ENCODE results near the gene BCAR3. TPM values are rescaled to one million over a fixed set of nuclear protein-coding genes. Genes with fewer than 3 reads are reported as not detected.

The BCAR3 gene
- total RNA-seq, 2 experiments from 2014 or later: 0.42 to 0.55 TPM

- intact Hi-C loops (cut with micrococcal nuclease): no loop called here
- no peaks in the 10 kb centered on the region for H3K27me3 Mint-ChIP-seq (ENCODE audit: low read depth)
- H3K27ac Mint-ChIP-seq: no peak overlapping the region
- H3K36me3 Mint-ChIP-seq (ENCODE audit: low read depth): no peaks in the 10 kb centered on the region
- no peaks in the 10 kb centered on the region for H3K9me3 Mint-ChIP-seq
- DNase-seq: no peak
- H3K4me3 Mint-ChIP-seq: no peak overlapping the region
- CTCF ChIA-PET: no interaction called here
- no peaks in the 10 kb centered on the region for H3K4me1 Mint-ChIP-seq (ENCODE audit: low read depth)
Measured at GRCh38 chr1:93546162-93546863, 135.3 kb downstream of the BCAR3 start.

GRCh38 chr1:93542398-93542797, 139.2 kb downstream of the BCAR3 start:
- Mint-ChIP-seq H3K4me3 (no peak overlapping the region), H3K36me3 (ENCODE audit: low read depth) (no peaks in the 10 kb centered on the region), H3K4me1 (ENCODE audit: low read depth) (peaks cover 1% of the 10 kb centered on the region), H3K9me3 (no peaks in the 10 kb centered on the region), H3K27ac (no peak overlapping the region), H3K27me3 (ENCODE audit: low read depth) (no peaks in the 10 kb centered on the region)
- CTCF ChIA-PET: interaction anchor here (0.7 kb wide), 1 partner anchor 32 kb away, joined by 5 read pairs; no protein-coding TSS in a partner anchor
- intact Hi-C loops (cut with micrococcal nuclease): no loop called here
- no peak for DNase-seq

DNA sequence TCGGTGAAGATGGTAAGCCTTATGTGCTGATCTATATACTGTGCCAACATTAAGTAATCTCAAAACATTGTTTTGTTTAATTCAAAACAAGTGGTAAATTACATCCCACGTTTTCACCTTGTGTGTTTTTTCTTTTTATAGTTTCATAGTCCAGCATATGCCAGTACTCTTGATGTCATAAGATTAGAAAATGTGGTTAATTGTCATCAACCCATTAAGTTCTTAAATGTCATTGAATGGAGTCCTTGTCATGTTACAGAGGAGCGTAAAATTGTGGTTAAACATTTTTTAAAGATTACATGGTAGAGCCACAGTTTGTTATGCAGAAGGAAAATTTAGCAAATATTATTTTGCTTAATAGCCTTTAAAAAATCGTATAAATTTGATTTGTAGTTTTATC, 140.6 kb downstream of the BCAR3 start:
- Mint-ChIP-seq H3K4me3 (no peak overlapping the region), H3K4me1 (ENCODE audit: low read depth) (peaks cover 1% of the 10 kb centered on the region), H3K27me3 (ENCODE audit: low read depth) (no peaks in the 10 kb centered on the region), H3K36me3 (ENCODE audit: low read depth) (no peaks in the 10 kb centered on the region), H3K27ac (no peak overlapping the region), H3K9me3 (no peaks in the 10 kb centered on the region)
- CTCF ChIA-PET: no interaction called here
- DNase-seq: no peak
- intact Hi-C loops (cut with micrococcal nuclease): no loop called here

- Mint-ChIP-seq H3K4me1 (ENCODE audit: low read depth) (peaks cover 1% of the 10 kb centered on the region), H3K9me3 (no peaks in the 10 kb centered on the region), H3K27me3 (ENCODE audit: low read depth) (peaks cover 2% of the 10 kb centered on the region), H3K36me3 (ENCODE audit: low read depth) (no peaks in the 10 kb centered on the region), H3K4me3 (no peak overlapping the region), H3K27ac (no peak overlapping the region)
- no peak for DNase-seq
- CTCF ChIA-PET: interaction anchor here (0.6 kb wide), 2 partner anchors 42 to 76 kb away, joined by 3 to 5 read pairs; no protein-coding TSS in a partner anchor
- intact Hi-C loops (cut with micrococcal nuclease): loop anchor here (5.0 kb wide), 1 partner anchor 766 kb away; no protein-coding TSS in a partner anchor
Measured at GRCh38 chr1:93537924-93538323, 143.7 kb downstream of the BCAR3 start.

DNA sequence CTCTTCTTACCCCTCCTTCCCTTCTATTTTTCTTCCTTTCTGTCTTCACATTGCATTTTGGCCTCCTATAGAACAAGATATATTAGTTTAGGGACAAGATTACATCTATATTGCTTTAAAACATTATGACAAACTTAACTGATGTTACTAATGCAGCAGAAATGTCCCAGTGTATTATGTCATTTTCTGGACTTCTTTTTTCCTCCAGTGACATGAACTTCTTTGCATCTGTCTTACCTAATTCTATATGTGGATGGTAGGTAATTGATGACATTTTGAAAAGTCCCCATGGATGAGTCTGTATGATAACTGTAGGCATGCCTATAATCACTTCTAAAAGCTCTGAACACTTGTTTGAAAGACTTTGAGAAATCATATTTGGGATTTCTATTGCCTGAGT, 144.2 kb downstream of the BCAR3 start:
- DNase-seq: no peak
- H3K4me1 Mint-ChIP-seq (ENCODE audit: low read depth): peaks cover 1% of the 10 kb centered on the region
- H3K27me3 Mint-ChIP-seq (ENCODE audit: low read depth): peaks cover 2% of the 10 kb centered on the region
- H3K36me3 Mint-ChIP-seq (ENCODE audit: low read depth): no peaks in the 10 kb centered on the region
- H3K9me3 Mint-ChIP-seq: no peaks in the 10 kb centered on the region
- intact Hi-C loops (cut with micrococcal nuclease): loop anchor here (5.0 kb wide), 1 partner anchor 765 kb away; no protein-coding TSS in a partner anchor
- no peak overlapping the region for H3K27ac Mint-ChIP-seq
- H3K4me3 Mint-ChIP-seq: no peak overlapping the region
- CTCF ChIA-PET: no interaction called here

GRCh38 chr1:93533677-93534076, 148.0 kb downstream of the BCAR3 start:
- intact Hi-C loops (cut with micrococcal nuclease): no loop called here
- CTCF ChIA-PET: interaction anchor here (1.0 kb wide), 1 partner anchor 376 kb away, joined by 3 read pairs; no protein-coding TSS in a partner anchor
- Mint-ChIP-seq H3K27me3 (ENCODE audit: low read depth) (peaks cover 2% of the 10 kb centered on the region), H3K36me3 (ENCODE audit: low read depth) (no peaks in the 10 kb centered on the region), H3K4me1 (ENCODE audit: low read depth) (peaks cover 1% of the 10 kb centered on the region), H3K9me3 (no peaks in the 10 kb centered on the region), H3K27ac (no peak overlapping the region), H3K4me3 (no peak overlapping the region)
- DNase-seq: no peak

- H3K4me1 Mint-ChIP-seq (ENCODE audit: low read depth): no peaks in the 10 kb centered on the region
- intact Hi-C loops (cut with micrococcal nuclease): no loop called here
- H3K4me3 Mint-ChIP-seq: no peak overlapping the region
- CTCF ChIA-PET: no interaction called here
- no peak overlapping the region for H3K27ac Mint-ChIP-seq
- no peaks in the 10 kb centered on the region for H3K36me3 Mint-ChIP-seq (ENCODE audit: low read depth)
- H3K9me3 Mint-ChIP-seq: no peaks in the 10 kb centered on the region
- peaks cover 2% of the 10 kb centered on the region for H3K27me3 Mint-ChIP-seq (ENCODE audit: low read depth)
- no peak for DNase-seq
Measured at GRCh38 chr1:93532780-93533378, 148.8 kb downstream of the BCAR3 start.

- intact Hi-C loops (cut with micrococcal nuclease): no loop called here
- H3K27me3 Mint-ChIP-seq (ENCODE audit: low read depth): peaks cover 2% of the 10 kb centered on the region
- H3K36me3 Mint-ChIP-seq (ENCODE audit: low read depth): no peaks in the 10 kb centered on the region
- DNase-seq: no peak
- no peaks in the 10 kb centered on the region for H3K4me1 Mint-ChIP-seq (ENCODE audit: low read depth)
- H3K27ac Mint-ChIP-seq: no peak overlapping the region
- no peak overlapping the region for H3K4me3 Mint-ChIP-seq
- no peaks in the 10 kb centered on the region for H3K9me3 Mint-ChIP-seq
- CTCF ChIA-PET: no interaction called here
Measured at GRCh38 chr1:93531193-93531592, 150.4 kb downstream of the BCAR3 start.

DNA sequence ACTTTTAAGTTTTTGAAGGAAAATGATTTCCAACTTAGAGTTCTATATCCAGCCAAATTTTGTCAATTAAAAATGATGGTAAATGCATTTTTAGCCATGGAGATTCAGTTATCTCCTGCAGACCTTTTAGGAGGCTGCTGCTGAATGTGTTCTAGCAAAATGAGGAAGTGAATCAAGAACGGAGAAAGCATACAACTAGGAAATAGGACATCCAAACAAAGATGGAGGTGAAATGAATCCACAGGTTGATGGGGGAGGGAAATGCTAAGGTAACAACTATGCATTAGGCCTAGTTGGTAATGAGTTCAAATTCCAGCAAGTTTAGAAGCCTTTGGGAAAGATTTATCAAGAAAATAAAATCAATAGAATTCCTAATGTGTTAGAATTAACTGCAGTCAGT, 153.2 kb downstream of the BCAR3 start:
- no peak for DNase-seq
- CTCF ChIA-PET: no interaction called here
- Mint-ChIP-seq H3K36me3 (ENCODE audit: low read depth) (no peaks in the 10 kb centered on the region), H3K27me3 (ENCODE audit: low read depth) (no peaks in the 10 kb centered on the region), H3K9me3 (no peaks in the 10 kb centered on the region), H3K4me3 (no peak overlapping the region), H3K27ac (no peak overlapping the region), H3K4me1 (ENCODE audit: low read depth) (no peaks in the 10 kb centered on the region)
- intact Hi-C loops (cut with micrococcal nuclease): no loop called here

DNA sequence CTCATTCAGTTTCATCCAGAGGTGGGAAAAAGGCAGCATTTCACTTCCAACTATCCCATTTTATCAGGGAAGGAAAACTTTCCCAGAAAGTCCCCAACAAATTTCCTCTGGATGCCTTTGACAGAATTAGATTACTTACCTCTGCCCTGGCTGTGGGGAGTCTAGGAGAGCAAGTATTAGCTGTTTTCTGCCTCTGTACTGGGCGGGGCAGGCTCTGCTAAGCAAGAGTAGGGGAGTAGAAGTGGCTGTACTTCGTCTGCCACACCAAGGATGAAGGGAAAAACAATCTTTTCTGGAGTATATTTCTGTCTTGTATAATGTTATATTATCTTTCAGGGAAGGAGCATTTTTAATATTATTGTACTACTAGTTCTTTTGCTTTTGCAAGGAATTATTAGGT, 155.2 kb downstream of the BCAR3 start:
- Mint-ChIP-seq H3K27ac (no peak overlapping the region), H3K9me3 (no peaks in the 10 kb centered on the region), H3K4me3 (no peak overlapping the region), H3K27me3 (ENCODE audit: low read depth) (peaks cover 3% of the 10 kb centered on the region), H3K4me1 (ENCODE audit: low read depth) (no peaks in the 10 kb centered on the region), H3K36me3 (ENCODE audit: low read depth) (no peaks in the 10 kb centered on the region)
- DNase-seq: no peak
- CTCF ChIA-PET: no interaction called here
- intact Hi-C loops (cut with micrococcal nuclease): no loop called here

GRCh38 chr1:93525431-93525830, 156.2 kb downstream of the BCAR3 start:
- Mint-ChIP-seq H3K4me1 (ENCODE audit: low read depth) (no peaks in the 10 kb centered on the region), H3K36me3 (ENCODE audit: low read depth) (no peaks in the 10 kb centered on the region), H3K9me3 (no peaks in the 10 kb centered on the region), H3K4me3 (no peak overlapping the region), H3K27me3 (ENCODE audit: low read depth) (peaks cover 3% of the 10 kb centered on the region), H3K27ac (no peak overlapping the region)
- DNase-seq: no peak
- CTCF ChIA-PET: no interaction called here
- intact Hi-C loops (cut with micrococcal nuclease): no loop called here

DNA sequence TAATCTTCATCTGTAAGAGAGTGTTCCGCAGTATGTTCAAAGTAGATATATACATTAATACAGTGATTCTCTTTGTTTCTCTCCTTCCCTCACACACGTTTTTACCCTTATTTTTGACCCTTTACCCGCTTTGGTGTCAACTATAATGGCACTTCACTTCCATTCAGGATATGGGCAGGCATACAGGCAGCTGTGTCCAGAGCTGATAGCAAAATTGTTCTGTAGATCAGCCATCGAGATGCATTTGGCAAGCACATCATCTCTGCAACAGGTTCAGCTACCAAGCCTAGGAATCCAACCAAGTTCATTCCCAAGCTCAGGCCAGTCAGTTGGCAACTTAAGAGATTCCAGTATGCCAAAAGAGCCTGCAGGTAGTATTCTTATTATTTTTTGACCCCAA, 158.9 kb downstream of the BCAR3 start:
- Mint-ChIP-seq H3K4me1 (ENCODE audit: low read depth) (no peaks in the 10 kb centered on the region), H3K27me3 (ENCODE audit: low read depth) (peaks cover 3% of the 10 kb centered on the region), H3K27ac (no peak overlapping the region), H3K9me3 (no peaks in the 10 kb centered on the region), H3K36me3 (ENCODE audit: low read depth) (no peaks in the 10 kb centered on the region), H3K4me3 (no peak overlapping the region)
- no peak for DNase-seq
- intact Hi-C loops (cut with micrococcal nuclease): no loop called here
- CTCF ChIA-PET: no interaction called here

GRCh38 chr1:93521618-93522017, 160.0 kb downstream of the BCAR3 start:
- CTCF ChIA-PET: interaction anchor here (0.6 kb wide), 1 partner anchor 288 kb away, joined by 3 read pairs; no protein-coding TSS in a partner anchor
- intact Hi-C loops (cut with micrococcal nuclease): no loop called here
- Mint-ChIP-seq H3K27me3 (ENCODE audit: low read depth) (peaks cover 5% of the 10 kb centered on the region), H3K27ac (no peak overlapping the region), H3K36me3 (ENCODE audit: low read depth) (no peaks in the 10 kb centered on the region), H3K4me1 (ENCODE audit: low read depth) (no peaks in the 10 kb centered on the region), H3K9me3 (no peaks in the 10 kb centered on the region), H3K4me3 (no peak overlapping the region)
- no peak for DNase-seq
